ENCODE results near the gene PSMC6. TPM values are rescaled to one million over a fixed set of nuclear protein-coding genes. Genes with fewer than 3 reads are reported as not detected.
A peak's percentile ranks its signal among the peaks of the same experiment; 100 is the strongest.
"Not testable (repeated sequence)": the region's sequence is repeated elsewhere in the genome, so short reads cannot be mapped to it uniquely, and the experiment has no call there.

PSMC6 gene
- total RNA-seq, 2 experiments from 2014 or later: 79.9 to 80.7 TPM

DNA sequence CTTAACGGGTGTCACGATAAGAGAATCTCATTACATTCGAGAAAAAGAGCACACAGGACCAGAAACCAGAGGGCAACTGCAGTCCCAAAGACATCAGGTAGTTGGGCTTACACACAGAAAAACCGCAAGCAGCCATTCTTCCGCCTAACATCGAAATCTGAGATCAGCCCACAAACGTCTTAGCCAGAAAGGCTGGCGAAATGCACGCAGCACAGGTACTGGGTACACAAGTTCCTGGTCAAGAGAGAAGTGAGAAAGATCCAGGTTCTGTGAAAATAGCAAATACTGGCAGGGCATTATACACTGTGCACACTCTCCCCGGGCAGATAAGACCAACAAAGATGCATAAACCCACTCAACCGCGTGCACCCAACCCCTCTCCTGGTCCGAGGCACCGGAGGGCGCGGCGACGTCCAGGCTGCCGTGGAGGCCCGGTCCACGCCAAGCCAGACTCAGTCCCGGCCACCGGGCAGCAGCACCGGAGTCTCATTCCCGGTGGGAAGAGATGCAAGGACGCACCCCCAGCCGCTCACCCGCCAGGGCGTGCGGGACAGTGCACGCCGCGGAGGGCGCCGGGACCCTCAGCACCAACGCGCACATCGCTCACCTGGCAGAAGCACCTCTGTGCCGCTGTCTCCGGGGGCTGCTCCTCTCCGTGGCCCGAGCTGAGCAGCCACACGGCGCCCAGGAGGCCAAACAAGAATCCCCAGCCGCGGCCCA is 12.1 kb upstream of the PSMC6 start:
- Mint-ChIP-seq H3K4me1 (peaks cover 31% of the 10 kb centered on the region), H3K27ac (peak overlapping the region; percentile 95), H3K9me3 (no peaks in the 10 kb centered on the region), H3K4me3 (peak overlapping the region; percentile 92), H3K27me3 (no peaks in the 10 kb centered on the region), H3K36me3 (peaks cover 33% of the 10 kb centered on the region)
- peak; percentile 66 for DNase-seq
- POLR2A ChIA-PET: interaction anchor here (0.6 to 4.4 kb wide), 11 partner anchors 9 to 457 kb away, joined by 3 to 36 read pairs (median 6); partner anchors contain the start of genes GPR137C, PSMC6, PTGER2 and STYX
- ATAC-seq (ENCODE audit: low read depth): peak; percentile 53

DNA sequence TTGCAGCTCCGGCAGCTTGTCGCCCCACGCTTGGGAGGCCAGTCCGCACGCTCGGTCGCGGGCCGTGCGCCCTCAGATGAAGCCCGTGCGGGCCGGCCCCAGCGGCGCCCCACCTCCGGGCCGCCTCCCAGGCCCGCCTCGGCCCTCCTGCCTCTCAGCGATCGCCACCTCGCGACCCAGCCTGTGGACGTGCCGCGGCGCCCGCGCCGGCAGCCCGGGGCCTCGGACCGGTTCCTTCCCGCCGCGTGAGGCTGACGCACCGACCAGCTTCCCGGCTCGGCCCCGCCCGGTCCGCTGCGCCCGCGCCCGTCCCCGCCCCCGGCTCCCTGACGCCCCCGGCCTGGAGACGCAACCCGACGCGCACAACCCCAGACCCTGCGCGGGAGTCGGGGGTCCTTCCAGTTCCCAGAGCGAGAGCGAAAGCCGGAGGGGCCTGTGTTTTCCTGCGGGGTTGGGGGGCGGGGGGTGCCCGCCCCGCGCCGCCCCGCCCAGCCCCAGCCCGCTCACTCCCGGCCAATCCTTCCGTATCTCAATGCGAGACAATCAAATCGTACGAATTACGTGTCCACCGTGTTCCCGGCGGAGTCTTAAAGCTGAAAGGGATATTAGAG is 11.4 kb upstream of the PSMC6 start, which contains the start of gene ERO1A:
TSS of gene ERO1A (minus strand) at position 78 of the 611 bp plus-strand sequence. CDS start at position 1, 77 bp downstream.
- Mint-ChIP-seq H3K9me3 (no peaks in the 10 kb centered on the region), H3K27me3 (no peaks in the 10 kb centered on the region), H3K4me3 (peak within 1 kb of the TSS; percentile 92), H3K36me3 (peaks cover 28% of the 10 kb centered on the region), H3K27ac (peak within 1 kb of the TSS; percentile 95), H3K4me1 (peaks cover 27% of the 10 kb centered on the region)
- POLR2A ChIA-PET: interaction anchor here (0.6 to 4.4 kb wide), 11 partner anchors 9 to 457 kb away, joined by 3 to 36 read pairs (median 6); partner anchors contain the start of genes GPR137C, PSMC6, PTGER2 and STYX
- DNase-seq (peak; percentile 83), ATAC-seq (ENCODE audit: low read depth) (peak; percentile 68)

DNA sequence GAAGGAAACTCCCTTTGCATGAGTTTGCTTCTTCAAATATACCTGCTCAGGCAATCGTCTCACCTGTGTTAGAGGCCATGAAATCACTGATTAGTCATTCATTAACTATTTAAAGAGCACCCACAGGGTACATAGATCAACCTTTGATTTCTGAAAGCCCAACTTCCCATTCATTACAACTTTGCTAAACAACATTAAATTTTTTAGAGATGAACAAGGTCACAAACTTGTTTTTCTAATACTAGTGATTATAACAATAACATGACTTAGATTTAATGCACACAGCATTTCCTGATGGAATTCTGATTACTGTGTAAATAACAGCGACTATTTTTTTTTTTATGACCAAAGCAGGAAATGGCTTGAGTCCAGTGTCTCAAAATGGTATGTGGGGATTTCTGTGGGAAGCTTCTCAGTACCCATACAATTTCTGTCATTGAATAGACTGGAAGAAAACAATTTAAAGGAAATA is 6.3 kb upstream of the PSMC6 start:
- no peaks in the 10 kb centered on the region for H3K36me3 Mint-ChIP-seq
- no peaks in the 10 kb centered on the region for H3K9me3 Mint-ChIP-seq
- H3K4me1 Mint-ChIP-seq: peaks cover 9% of the 10 kb centered on the region
- ATAC-seq (ENCODE audit: low read depth) (no peak), DNase-seq (no peak)
- no peak overlapping the region for H3K27ac Mint-ChIP-seq
- POLR2A ChIA-PET: interaction anchor here (1.6 kb wide), 1 partner anchor 29 kb away, joined by 5 read pairs; no protein-coding TSS in a partner anchor
- no peak overlapping the region for H3K4me3 Mint-ChIP-seq
- no peaks in the 10 kb centered on the region for H3K27me3 Mint-ChIP-seq

DNA sequence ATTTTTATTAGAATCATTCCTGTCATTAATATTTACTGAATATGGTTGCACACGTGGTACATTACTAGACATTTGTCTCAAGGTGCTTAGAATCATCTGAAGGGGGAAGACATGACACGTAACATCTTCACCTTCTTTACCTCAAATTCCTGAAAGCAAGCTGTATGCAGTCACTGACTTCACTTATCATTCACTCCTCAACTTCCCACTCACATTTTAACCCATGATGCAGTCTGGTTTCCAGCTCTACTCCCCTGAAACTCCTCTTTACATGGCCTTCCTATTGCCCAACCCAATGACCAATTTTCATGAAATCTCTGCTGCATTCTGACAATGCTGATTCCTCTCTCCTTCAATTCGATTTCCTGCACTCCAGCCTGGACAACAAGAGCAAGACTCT is 5.8 kb upstream of the PSMC6 start:
- peaks cover 13% of the 10 kb centered on the region for H3K4me1 Mint-ChIP-seq
- ATAC-seq (ENCODE audit: low read depth): no peak
- H3K9me3 Mint-ChIP-seq: no peaks in the 10 kb centered on the region
- H3K4me3 Mint-ChIP-seq: no peak overlapping the region
- POLR2A ChIA-PET: interaction anchor here (0.7 to 1.6 kb wide), 2 partner anchors 28 to 435 kb away, joined by 3 to 5 read pairs; no protein-coding TSS in a partner anchor
- no peak overlapping the region for H3K27ac Mint-ChIP-seq
- no peaks in the 10 kb centered on the region for H3K36me3 Mint-ChIP-seq
- DNase-seq: no peak
- H3K27me3 Mint-ChIP-seq: no peaks in the 10 kb centered on the region

DNA sequence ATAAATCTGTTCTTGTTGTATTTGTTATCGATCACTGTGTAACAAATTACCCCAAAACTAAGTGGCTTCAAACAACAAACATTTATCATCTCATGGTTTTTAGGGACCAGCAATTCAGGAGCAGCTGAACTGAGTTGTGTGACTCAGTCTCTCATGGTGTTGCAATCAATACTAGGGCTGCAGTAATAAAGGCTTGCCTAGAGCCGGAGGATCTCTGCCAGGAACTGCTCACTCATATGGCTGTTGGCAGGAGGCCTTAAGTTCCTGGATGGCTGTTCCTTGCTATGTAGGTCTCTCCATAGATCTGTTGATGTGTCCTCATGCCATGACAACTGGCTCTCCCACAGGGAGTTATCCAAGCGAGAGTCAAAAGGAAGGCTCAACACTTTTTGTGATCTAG is 3.8 kb upstream of the PSMC6 start:
- Mint-ChIP-seq H3K36me3 (peaks cover 5% of the 10 kb centered on the region), H3K4me3 (no peak overlapping the region), H3K9me3 (no peaks in the 10 kb centered on the region), H3K27me3 (no peaks in the 10 kb centered on the region), H3K4me1 (peaks cover 22% of the 10 kb centered on the region), H3K27ac (no peak overlapping the region)
- DNase-seq (no peak), ATAC-seq (ENCODE audit: low read depth) (no peak)
- POLR2A ChIA-PET: no interaction called here

DNA sequence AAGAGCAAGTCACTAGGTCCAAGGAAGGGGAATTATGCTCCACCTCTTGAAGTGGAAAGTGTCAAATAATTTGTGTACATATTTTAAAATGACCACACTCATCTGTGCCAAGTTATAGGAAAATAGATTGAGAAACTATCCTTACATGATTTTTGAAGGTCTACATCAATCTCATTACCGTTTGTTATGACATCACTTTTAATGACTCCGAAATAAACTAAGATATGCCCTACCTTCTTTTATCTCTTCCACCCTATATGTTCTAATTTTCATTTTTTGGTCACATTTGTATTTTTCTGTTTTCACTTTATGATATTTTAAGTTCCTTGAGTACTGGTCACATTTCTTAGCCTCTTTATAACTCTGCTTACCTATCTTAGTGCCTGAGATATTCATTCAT is 3.3 kb upstream of the PSMC6 start:
- H3K27me3 Mint-ChIP-seq: no peaks in the 10 kb centered on the region
- H3K4me1 Mint-ChIP-seq: peaks cover 26% of the 10 kb centered on the region
- peaks cover 9% of the 10 kb centered on the region for H3K36me3 Mint-ChIP-seq
- no peak overlapping the region for H3K4me3 Mint-ChIP-seq
- ATAC-seq (ENCODE audit: low read depth) (no peak), DNase-seq (no peak)
- no peaks in the 10 kb centered on the region for H3K9me3 Mint-ChIP-seq
- H3K27ac Mint-ChIP-seq: no peak overlapping the region
- POLR2A ChIA-PET: interaction anchor here (1.7 kb wide), 1 partner anchor 8 kb away, joined by 7 read pairs; the partner anchor contains the start of gene ERO1A

DNA sequence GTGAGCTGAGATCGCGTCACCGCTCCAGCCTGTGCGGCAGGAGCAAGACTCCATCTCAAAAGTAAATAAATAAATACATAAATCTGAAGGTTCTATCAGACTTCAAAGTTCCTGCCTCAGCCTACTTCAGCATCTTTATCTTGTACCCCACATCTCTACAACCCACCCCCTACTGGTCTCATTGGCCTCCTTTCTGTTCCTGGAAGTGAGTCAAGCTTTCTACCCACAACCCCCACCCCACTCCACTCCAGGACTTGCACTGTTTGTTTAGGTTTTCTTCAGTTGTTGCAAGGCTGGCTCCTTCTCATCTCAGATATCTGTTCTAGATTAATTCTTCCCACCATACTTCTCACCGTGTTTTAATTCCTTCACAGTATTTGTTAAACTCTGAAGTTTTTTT is 714 bp upstream of the PSMC6 start:
- Mint-ChIP-seq H3K27me3 (no peaks in the 10 kb centered on the region), H3K36me3 (peaks cover 22% of the 10 kb centered on the region), H3K27ac (peak overlapping the region; percentile 91), H3K4me1 (peaks cover 36% of the 10 kb centered on the region), H3K9me3 (no peaks in the 10 kb centered on the region), H3K4me3 (peak overlapping the region; percentile 96)
- DNase-seq (no peak), ATAC-seq (ENCODE audit: low read depth) (peak; percentile 53)
- POLR2A ChIA-PET: interaction anchor here (0.5 to 2.8 kb wide), 5 partner anchors 10 to 36 kb away, joined by 3 to 36 read pairs (median 6); partner anchors contain the start of genes ERO1A and STYX

DNA sequence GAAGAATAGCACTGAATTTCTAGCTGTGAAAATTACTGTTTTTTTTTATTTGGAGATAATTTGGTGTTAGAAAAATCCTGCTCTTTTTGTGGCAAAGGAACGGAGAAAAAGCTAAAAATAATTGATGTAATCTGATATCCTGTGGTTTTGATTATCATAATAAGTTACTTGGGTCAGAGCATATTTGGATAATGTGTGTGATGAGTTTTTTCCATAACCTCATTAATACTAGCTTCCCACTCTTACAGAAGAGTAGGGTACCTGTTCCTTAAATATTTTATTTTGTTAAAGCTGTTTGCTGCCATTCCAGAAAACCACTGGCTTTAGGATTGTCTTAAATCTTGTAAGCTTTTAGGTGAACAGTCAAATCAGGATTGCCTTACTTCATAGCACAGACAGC is 4.7 kb downstream of the PSMC6 start:
- no peak for ATAC-seq (ENCODE audit: low read depth)
- no peak overlapping the region for H3K27ac Mint-ChIP-seq
- peaks cover 27% of the 10 kb centered on the region for H3K4me1 Mint-ChIP-seq
- H3K36me3 Mint-ChIP-seq: peaks cover 51% of the 10 kb centered on the region
- no peaks in the 10 kb centered on the region for H3K9me3 Mint-ChIP-seq
- no peak overlapping the region for H3K4me3 Mint-ChIP-seq
- DNase-seq: no peak
- POLR2A ChIA-PET: interaction anchor here (1.7 to 2.0 kb wide), 3 partner anchors 12 to 19 kb away, joined by 5 to 10 read pairs (median 7); partner anchors contain the start of genes ERO1A and STYX
- no peaks in the 10 kb centered on the region for H3K27me3 Mint-ChIP-seq

DNA sequence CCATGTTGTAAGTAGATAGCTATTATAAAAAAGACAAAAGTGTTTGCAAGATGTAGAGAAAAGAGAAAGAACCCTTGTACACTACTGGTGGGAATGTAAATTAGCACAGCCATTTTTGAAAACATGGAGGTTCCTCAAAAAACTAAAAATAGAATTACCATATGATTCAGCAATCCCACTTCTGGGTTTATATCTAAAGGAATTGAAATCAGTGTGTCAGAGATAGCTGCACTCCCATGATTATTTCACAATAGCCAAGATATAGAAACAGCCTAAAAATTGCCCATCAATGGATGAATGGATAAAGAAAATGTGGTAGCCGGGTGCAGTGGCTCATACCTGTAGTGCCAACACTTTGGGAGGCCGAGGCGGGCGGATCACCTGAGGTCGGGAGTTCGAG is 9.2 kb downstream of the PSMC6 start:
- Mint-ChIP-seq H3K36me3 (peaks cover 38% of the 10 kb centered on the region), H3K4me3 (no peak overlapping the region), H3K27me3 (no peaks in the 10 kb centered on the region), H3K9me3 (no peaks in the 10 kb centered on the region), H3K27ac (no peak overlapping the region), H3K4me1 (peaks cover 4% of the 10 kb centered on the region)
- no peak for ATAC-seq (ENCODE audit: low read depth)
- POLR2A ChIA-PET: interaction anchor here (1.0 to 1.8 kb wide), 2 partner anchors 9 to 14 kb away, joined by 3 to 6 read pairs; partner anchors contain the start of genes PSMC6 and STYX
- no peak for DNase-seq

DNA sequence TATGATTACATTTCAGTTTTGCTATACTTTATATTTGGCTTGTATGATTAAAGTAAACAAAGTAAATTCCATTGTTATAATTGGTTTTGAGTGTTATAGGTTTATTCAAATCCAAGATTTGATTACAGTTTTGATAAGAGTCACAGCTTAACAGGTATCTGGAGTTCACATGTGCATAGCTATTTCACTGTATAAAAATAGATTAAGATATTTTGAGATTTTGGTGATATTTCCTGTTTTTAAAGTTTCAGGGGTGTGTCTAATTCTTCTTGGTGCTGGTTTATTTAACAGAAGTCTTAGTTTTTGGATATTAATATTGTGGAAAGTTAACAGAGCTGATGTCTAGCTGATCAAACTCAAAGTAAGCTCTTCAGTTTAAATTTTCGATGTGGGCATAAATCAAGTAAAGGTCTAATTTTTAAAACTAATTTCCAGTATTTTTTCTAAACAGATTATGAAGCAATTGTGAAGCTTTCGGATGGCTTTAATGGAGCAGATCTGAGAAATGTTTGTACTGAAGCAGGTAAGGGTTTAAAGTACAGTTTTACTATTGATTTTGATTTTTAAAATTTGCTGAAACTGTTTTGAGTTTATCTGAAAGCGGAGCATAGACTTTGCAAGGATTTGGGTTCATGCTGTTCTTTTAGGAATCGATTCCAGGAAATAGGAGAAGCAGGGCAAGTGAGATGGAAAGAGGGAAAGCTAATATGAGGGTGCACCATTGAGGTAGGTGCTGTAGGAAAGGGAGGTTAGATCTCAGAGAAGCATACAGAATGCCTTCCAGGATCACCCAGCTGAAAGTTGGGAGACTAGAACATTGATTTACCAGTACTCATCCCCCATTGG is 16.7 kb downstream of the PSMC6 start:
- Mint-ChIP-seq H3K36me3 (peaks cover 20% of the 10 kb centered on the region), H3K4me3 (no peak overlapping the region), H3K9me3 (no peaks in the 10 kb centered on the region), H3K27me3 (no peaks in the 10 kb centered on the region), H3K4me1 (peaks cover 7% of the 10 kb centered on the region), H3K27ac (peak overlapping the region; percentile 48)
- POLR2A ChIA-PET: interaction anchor here (0.6 to 1.6 kb wide), 3 partner anchors 10 to 18 kb away, joined by 3 to 5 read pairs (median 4); no protein-coding TSS in a partner anchor
- no peak for ATAC-seq (ENCODE audit: low read depth)
- DNase-seq: no peak

DNA sequence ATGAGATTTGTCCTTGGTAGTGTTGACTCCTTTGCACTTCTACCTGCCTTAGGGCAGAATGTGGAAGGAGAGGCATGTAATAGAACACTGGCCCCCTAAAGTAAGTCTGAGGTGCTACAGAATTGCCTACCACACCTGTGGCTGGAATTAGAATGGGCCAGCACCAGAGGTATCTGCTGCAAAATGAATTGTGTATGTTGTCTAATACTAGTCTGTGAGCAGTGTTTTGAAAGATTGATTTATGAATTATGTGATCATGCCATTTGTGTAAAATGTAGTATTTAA is 17.3 kb downstream of the PSMC6 start:
- ATAC-seq (ENCODE audit: low read depth): no peak
- H3K27ac Mint-ChIP-seq: no peak overlapping the region
- POLR2A ChIA-PET: interaction anchor here (1.6 kb wide), 1 partner anchor 18 kb away, joined by 4 read pairs; no protein-coding TSS in a partner anchor
- H3K36me3 Mint-ChIP-seq: peaks cover 18% of the 10 kb centered on the region
- no peaks in the 10 kb centered on the region for H3K27me3 Mint-ChIP-seq
- no peaks in the 10 kb centered on the region for H3K9me3 Mint-ChIP-seq
- H3K4me1 Mint-ChIP-seq: peaks cover 7% of the 10 kb centered on the region
- H3K4me3 Mint-ChIP-seq: no peak overlapping the region
- DNase-seq: no peak

DNA sequence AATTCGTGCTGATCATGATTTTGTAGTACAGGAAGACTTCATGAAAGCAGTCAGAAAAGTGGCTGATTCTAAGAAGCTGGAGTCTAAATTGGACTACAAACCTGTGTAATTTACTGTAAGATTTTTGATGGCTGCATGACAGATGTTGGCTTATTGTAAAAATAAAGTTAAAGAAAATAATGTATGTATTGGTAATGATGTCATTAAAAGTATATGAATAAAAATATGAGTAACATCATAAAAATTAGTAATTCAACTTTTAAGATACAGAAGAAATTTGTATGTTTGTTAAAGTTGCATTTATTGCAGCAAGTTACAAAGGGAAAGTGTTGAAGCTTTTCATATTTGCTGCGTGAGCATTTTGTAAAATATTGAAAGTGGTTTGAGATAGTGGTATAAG is 20.5 kb downstream of the PSMC6 start:
- not testable (repeated sequence) for H3K4me1 Mint-ChIP-seq; ATAC-seq (ENCODE audit: low read depth); DNase-seq; H3K27ac Mint-ChIP-seq; H3K36me3 Mint-ChIP-seq; H3K27me3 Mint-ChIP-seq; H3K9me3 Mint-ChIP-seq; H3K4me3 Mint-ChIP-seq
- POLR2A ChIA-PET: interaction anchor here (0.7 kb wide), 1 partner anchor 86 kb away, joined by 4 read pairs; no protein-coding TSS in a partner anchor
